Stimulated activated CD4-positive, alpha-beta T cell treated with anti-CD3 and anti-CD28 coated beads, Interleukin-4, amount 100 ng/mL, for 48 hours (primary cell): Measurements from ENCODE around the gene ZNF700.
"Not testable (repeated sequence)": the region's sequence is repeated elsewhere in the genome, so short reads cannot be mapped to it uniquely, and the experiment has no call there.

Source experiments
- DNase-seq, 2 donors: peaks; one replicate each; pipeline ENCODE4 v3.0.0-alpha.2; 2020; ENCODE audit warnings: low read depth in 2 of 2

Gene ZNF700

DNA sequence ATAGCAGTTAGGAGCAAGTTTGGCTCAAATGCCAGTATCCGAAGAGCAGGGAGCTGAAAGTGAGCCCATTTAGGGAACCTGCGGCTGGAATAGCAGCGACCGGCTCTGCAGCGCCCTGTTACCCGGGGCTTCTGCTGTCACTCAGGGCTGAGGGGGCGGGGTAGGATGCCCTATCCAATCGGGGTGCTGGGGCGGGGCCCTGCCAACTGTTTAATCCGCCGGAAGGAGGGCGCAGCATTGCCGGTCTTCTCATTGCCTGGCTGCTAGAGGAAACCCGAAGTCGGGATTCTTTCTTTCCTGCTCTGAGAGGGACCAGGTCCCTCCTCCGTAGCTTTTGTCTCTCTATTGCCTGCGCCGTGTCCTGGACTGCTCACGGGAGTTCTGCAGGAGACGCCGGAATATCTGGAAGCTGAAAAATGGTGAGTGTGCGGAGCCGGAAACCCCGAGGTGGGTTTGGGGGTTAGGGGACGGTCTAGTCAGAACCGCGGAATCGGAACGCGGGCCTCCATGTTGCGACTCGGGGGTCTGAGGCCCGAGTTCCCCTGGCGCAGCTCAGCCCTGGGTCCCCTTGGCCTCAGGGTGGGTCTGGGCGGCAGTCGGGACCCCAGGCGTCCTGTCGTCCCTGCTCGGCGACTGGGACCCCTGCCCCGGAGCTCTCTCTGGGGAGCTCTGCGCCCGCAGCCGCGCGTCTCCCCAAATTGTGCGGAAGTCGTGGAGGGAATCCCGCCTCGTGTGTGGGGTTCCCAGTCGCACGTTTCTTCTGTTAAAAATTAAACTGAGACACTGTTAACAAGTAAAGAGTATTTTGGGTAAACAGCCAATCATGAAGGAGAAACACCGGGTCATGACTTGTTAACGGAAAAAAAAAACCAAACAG is 62.7 kb downstream of the ZNF700 start:
- peak; percentile 94 for DNase-seq

DNA sequence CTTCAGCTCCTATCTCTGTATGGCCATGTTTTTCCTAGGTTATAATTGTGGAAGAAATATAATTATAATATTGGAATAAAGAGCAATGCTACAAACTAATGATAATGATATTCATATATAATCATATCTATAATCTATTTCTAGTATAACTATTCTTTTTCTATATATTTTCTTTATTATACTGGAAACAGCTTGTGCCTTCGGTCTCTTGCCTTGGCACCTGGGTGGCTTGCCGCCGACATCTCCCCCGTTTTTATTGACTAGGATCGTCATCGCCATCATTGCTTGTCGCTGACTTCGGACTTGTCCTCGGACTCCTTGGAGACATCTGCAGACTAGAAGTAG is 64.2 kb downstream of the ZNF700 start:
- DNase-seq, result no peak

GRCh38 chr19:11991921-11992320 is 67.0 kb downstream of the ZNF700 start:
- not testable (repeated sequence) for DNase-seq

- no peak for DNase-seq
These were observed 70.3 kb downstream of the ZNF700 start for GRCh38 chr19:11995174-11995573.
